ENCODE data around the gene CD59. TPM values are rescaled to one million over a fixed set of nuclear protein-coding genes. Genes with fewer than 3 reads are reported as not detected.

CD59 gene
- polyA plus RNA-seq, 3 donors, result 3.7 to 34.9 (median 21.1) TPM

GRCh38 chr11:33694346-33695050, 41.7 kb downstream of the CD59 start:
- no peak for TF ChIP-seq CTCF (IDR thresholded peaks at IDR 0.05)
- Histone ChIP-seq H3K27ac (ENCODE audit: low read depth in 1 of 2, low read length in 2 of 2) (no peak overlapping the region), H3K4me2 (replicated peaks; ENCODE audit: extremely low read depth, low read length, poor library complexity, severe bottlenecking) (no peak overlapping the region), H3K36me3 (replicated peaks in 1 of 2; ENCODE audit: control insufficient read depth in 1 of 2, insufficient read depth in 2 of 2, low read length in 2 of 2) (no peaks in the 10 kb centered on the region), H2AFZ (ENCODE audit: insufficient read depth, low read depth, low read length, poor library complexity, severe bottlenecking) (no peak overlapping the region), H3K9me3 (replicated peaks in 1 of 2; ENCODE audit: control insufficient read depth in 1 of 2, insufficient read depth in 1 of 2, low read length in 2 of 2) (no peaks in the 10 kb centered on the region), H3K27me3 (ENCODE audit: control insufficient read depth in 2 of 2, insufficient read depth in 2 of 2, low read length in 2 of 2) (peaks cover 3 to 26% of the 10 kb centered on the region in 2 donors), H4K20me1 (ENCODE audit: insufficient read depth, low read length) (no peaks in the 10 kb centered on the region), H3K4me1 (ENCODE audit: control insufficient read depth in 1 of 2, insufficient read depth in 2 of 2, low read length in 2 of 2) (peaks cover under 1 to 1% of the 10 kb centered on the region in 2 donors), H3K9ac (ENCODE audit: insufficient read depth, low read length, poor library complexity, severe bottlenecking) (no peak overlapping the region), H3K79me2 (ENCODE audit: insufficient read depth, low read length) (no peaks in the 10 kb centered on the region), H3K4me3 (replicated peaks in 1 of 3; ENCODE audit: low read depth in 2 of 3, low read length in 3 of 3) (no peak overlapping the region)
- Mint-ChIP-seq H3K36me3 (no peaks in the 10 kb centered on the region), H3K27me3 (ENCODE audit: low read depth in 3 of 3) (peaks cover 18 to 34% (median 26%) of the 10 kb centered on the region in 3 donors), H3K9me3 (peaks cover 0 to 2% (median 0%) of the 10 kb centered on the region in 7 donors), H3K4me1 (peaks cover 9% of the 10 kb centered on the region), H3K4me3 (no peak overlapping the region), H3K27ac (no peak overlapping the region)
- no CpG with 5 or more reads among the region's 4 CpGs for WGBS (ENCODE audit: insufficient coverage)
- no peak for DNase-seq
- intact Hi-C loops (cut with micrococcal nuclease), result loop anchor here in 1 of 2 donors (10.0 kb wide), 1 partner anchor 330 kb away; no protein-coding TSS in a partner anchor

- Mint-ChIP-seq H3K36me3 (no peaks in the 10 kb centered on the region), H3K4me1 (peaks cover 6% of the 10 kb centered on the region), H3K27ac (no peak overlapping the region), H3K4me3 (no peak overlapping the region), H3K9me3 (peaks cover 0 to 5% (median 1%) of the 10 kb centered on the region in 7 donors), H3K27me3 (ENCODE audit: low read depth in 3 of 3) (peaks cover 13 to 21% (median 15%) of the 10 kb centered on the region in 3 donors)
- H3K27ac ChIP-seq (ENCODE audit: low read depth in 1 of 2, low read length in 2 of 2), result no peak overlapping the region
- no peaks in the 10 kb centered on the region for H3K79me2 ChIP-seq (ENCODE audit: insufficient read depth, low read length)
- peaks cover 0 to under 1% of the 10 kb centered on the region in 2 donors for H3K9me3 ChIP-seq (replicated peaks in 1 of 2; ENCODE audit: control insufficient read depth in 1 of 2, insufficient read depth in 1 of 2, low read length in 2 of 2)
- H3K4me2 ChIP-seq (replicated peaks; ENCODE audit: extremely low read depth, low read length, poor library complexity, severe bottlenecking), result no peak overlapping the region
- no peaks in the 10 kb centered on the region for H3K4me1 ChIP-seq (ENCODE audit: control insufficient read depth in 1 of 2, insufficient read depth in 2 of 2, low read length in 2 of 2)
- peaks cover 3 to 18% of the 10 kb centered on the region in 2 donors for H3K27me3 ChIP-seq (ENCODE audit: control insufficient read depth in 2 of 2, insufficient read depth in 2 of 2, low read length in 2 of 2)
- H4K20me1 ChIP-seq (ENCODE audit: insufficient read depth, low read length), result no peaks in the 10 kb centered on the region
- intact Hi-C loops (cut with micrococcal nuclease), result loop anchor here in 1 of 2 donors (10.0 kb wide), 1 partner anchor 328 kb away; no protein-coding TSS in a partner anchor
- no peak overlapping the region for H3K9ac ChIP-seq (ENCODE audit: insufficient read depth, low read length, poor library complexity, severe bottlenecking)
- TF ChIP-seq CTCF (IDR thresholded peaks at IDR 0.05), result no peak
- no peak for DNase-seq
- WGBS (ENCODE audit: insufficient coverage), result 100% methylated on average over 1 of the region's 5 CpGs
- H2AFZ ChIP-seq (ENCODE audit: insufficient read depth, low read depth, low read length, poor library complexity, severe bottlenecking), result no peak overlapping the region
- H3K4me3 ChIP-seq (replicated peaks in 1 of 3; ENCODE audit: low read depth in 2 of 3, low read length in 3 of 3), result no peak overlapping the region
- H3K36me3 ChIP-seq (replicated peaks in 1 of 2; ENCODE audit: control insufficient read depth in 1 of 2, insufficient read depth in 2 of 2, low read length in 2 of 2), result no peaks in the 10 kb centered on the region
Observed at GRCh38 chr11:33692541-33692940, 43.7 kb downstream of the CD59 start.

Measured in CD14-positive monocyte (primary cell).